ENCODE data around the gene ZNF44. TPM values are rescaled to one million over a fixed set of nuclear protein-coding genes. Genes with fewer than 3 reads are reported as not detected.

Gene ZNF44
- total and polyA plus RNA-seq, 4 donors, result 4.1 to 17.9 (median 6.8) TPM

DNA sequence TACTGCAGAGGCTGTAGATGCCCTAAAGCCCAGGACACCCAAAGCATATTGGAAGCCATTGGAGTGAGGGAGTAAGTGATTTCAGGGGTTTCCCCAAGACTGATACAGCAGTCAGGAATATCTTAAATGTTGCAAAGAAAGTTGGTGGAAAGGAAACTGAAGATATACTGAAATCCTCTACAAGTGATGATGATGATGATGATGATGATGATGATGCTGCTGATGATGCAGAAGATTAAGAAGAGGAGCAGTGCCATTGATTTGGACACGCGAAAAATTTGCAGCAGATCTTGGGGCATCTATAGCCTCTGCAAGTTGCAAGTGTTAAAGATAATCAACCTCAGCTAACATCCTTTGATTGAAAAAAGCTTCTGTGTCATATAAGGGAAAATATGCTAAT, 23.8 kb downstream of the ZNF44 start:
- no peak overlapping the region for H3K27ac ChIP-seq (ENCODE audit: low read depth in 1 of 2, low read length in 2 of 2)
- peaks cover 47 to 90% (median 51%) of the 10 kb centered on the region in 4 donors for H3K9me3 ChIP-seq (ENCODE audit: control insufficient read depth in 4 of 4, low read length in 3 of 4)
- H3K36me3 ChIP-seq (ENCODE audit: control insufficient read depth in 4 of 4, insufficient read depth in 3 of 4, low read depth in 1 of 4, low read length in 3 of 4), result peaks cover 15 to 58% (median 50%) of the 10 kb centered on the region in 4 donors
- H3K27me3 ChIP-seq (ENCODE audit: control insufficient read depth in 4 of 4, insufficient read depth in 4 of 4, low read length in 3 of 4), result no peaks in the 10 kb centered on the region
- no peaks in the 10 kb centered on the region for H3K4me1 ChIP-seq (ENCODE audit: control insufficient read depth in 4 of 4, insufficient read depth in 4 of 4, low read length in 3 of 4)
- 98% methylated on average over 2 of the region's 2 CpGs for WGBS
- H3K4me3 ChIP-seq (ENCODE audit: low read depth in 1 of 3, low read length in 3 of 3), result peak overlapping the region in 2 of 3 donors; percentile 66 to 85
- DNase-seq (ENCODE audit: low spot score), result no peak
- no peak overlapping the region for H3K9ac ChIP-seq (ENCODE audit: low read depth in 1 of 2, low read length in 2 of 2)
- TF ChIP-seq HNF4A (conservative IDR thresholded peaks at IDR 0.05), result no peak
- TF ChIP-seq, protein P1, sequence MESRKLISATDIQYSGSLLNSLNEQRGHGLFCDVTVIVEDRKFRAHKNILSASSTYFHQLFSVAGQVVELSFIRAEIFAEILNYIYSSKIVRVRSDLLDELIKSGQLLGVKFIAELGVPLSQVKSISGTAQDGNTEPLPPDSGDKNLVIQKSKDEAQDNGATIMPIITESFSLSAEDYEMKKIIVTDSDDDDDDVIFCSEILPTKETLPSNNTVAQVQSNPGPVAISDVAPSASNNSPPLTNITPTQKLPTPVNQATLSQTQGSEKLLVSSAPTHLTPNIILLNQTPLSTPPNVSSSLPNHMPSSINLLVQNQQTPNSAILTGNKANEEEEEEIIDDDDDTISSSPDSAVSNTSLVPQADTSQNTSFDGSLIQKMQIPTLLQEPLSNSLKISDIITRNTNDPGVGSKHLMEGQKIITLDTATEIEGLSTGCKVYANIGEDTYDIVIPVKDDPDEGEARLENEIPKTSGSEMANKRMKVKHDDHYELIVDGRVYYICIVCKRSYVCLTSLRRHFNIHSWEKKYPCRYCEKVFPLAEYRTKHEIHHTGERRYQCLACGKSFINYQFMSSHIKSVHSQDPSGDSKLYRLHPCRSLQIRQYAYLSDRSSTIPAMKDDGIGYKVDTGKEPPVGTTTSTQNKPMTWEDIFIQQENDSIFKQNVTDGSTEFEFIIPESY (IDR thresholded peaks at IDR 0.05), result no peak
- no peak for TF ChIP-seq HNF4G (IDR thresholded peaks at IDR 0.05)
- TF ChIP-seq, protein P2, sequence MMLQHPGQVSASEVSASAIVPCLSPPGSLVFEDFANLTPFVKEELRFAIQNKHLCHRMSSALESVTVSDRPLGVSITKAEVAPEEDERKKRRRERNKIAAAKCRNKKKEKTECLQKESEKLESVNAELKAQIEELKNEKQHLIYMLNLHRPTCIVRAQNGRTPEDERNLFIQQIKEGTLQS (IDR thresholded peaks at IDR 0.05), result no peak
- no peak for TF ChIP-seq RAD21 (IDR thresholded peaks at IDR 0.05)
- TF ChIP-seq RXRA (IDR thresholded peaks at IDR 0.05), result no peak
- no peak for TF ChIP-seq TAF1 (conservative IDR thresholded peaks at IDR 0.05)
- no peak for TF ChIP-seq JUND (IDR thresholded peaks at IDR 0.05)
- no peak for TF ChIP-seq EGR1 (IDR thresholded peaks at IDR 0.05; ENCODE audit: low read depth in 2 of 2)
- TF ChIP-seq FOXA2 (IDR thresholded peaks at IDR 0.05), result no peak
- no peak for TF ChIP-seq MAX (IDR thresholded peaks at IDR 0.05)
- TF ChIP-seq, protein P3, sequence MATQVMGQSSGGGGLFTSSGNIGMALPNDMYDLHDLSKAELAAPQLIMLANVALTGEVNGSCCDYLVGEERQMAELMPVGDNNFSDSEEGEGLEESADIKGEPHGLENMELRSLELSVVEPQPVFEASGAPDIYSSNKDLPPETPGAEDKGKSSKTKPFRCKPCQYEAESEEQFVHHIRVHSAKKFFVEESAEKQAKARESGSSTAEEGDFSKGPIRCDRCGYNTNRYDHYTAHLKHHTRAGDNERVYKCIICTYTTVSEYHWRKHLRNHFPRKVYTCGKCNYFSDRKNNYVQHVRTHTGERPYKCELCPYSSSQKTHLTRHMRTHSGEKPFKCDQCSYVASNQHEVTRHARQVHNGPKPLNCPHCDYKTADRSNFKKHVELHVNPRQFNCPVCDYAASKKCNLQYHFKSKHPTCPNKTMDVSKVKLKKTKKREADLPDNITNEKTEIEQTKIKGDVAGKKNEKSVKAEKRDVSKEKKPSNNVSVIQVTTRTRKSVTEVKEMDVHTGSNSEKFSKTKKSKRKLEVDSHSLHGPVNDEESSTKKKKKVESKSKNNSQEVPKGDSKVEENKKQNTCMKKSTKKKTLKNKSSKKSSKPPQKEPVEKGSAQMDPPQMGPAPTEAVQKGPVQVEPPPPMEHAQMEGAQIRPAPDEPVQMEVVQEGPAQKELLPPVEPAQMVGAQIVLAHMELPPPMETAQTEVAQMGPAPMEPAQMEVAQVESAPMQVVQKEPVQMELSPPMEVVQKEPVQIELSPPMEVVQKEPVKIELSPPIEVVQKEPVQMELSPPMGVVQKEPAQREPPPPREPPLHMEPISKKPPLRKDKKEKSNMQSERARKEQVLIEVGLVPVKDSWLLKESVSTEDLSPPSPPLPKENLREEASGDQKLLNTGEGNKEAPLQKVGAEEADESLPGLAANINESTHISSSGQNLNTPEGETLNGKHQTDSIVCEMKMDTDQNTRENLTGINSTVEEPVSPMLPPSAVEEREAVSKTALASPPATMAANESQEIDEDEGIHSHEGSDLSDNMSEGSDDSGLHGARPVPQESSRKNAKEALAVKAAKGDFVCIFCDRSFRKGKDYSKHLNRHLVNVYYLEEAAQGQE (IDR thresholded peaks at IDR 0.05), result no peak
- TF ChIP-seq CTCF (IDR thresholded peaks at IDR 0.05; ENCODE audit: low read depth, low read length, missing input control), result no peak

GRCh38 chr19:12265921-12266704, 28.6 kb downstream of the ZNF44 start:
- Histone ChIP-seq H3K9me3 (ENCODE audit: control insufficient read depth in 4 of 4, low read length in 3 of 4) (peaks cover 31 to 67% (median 42%) of the 10 kb centered on the region in 4 donors), H3K4me1 (ENCODE audit: control insufficient read depth in 4 of 4, insufficient read depth in 4 of 4, low read length in 3 of 4) (no peaks in the 10 kb centered on the region), H3K27me3 (ENCODE audit: control insufficient read depth in 4 of 4, insufficient read depth in 4 of 4, low read length in 3 of 4) (no peaks in the 10 kb centered on the region), H3K9ac (ENCODE audit: low read depth in 1 of 2, low read length in 2 of 2) (no peak overlapping the region), H3K4me3 (ENCODE audit: low read depth in 1 of 3, low read length in 3 of 3) (peak overlapping the region in 2 of 3 donors; percentile 14 to 26), H3K36me3 (ENCODE audit: control insufficient read depth in 4 of 4, insufficient read depth in 3 of 4, low read depth in 1 of 4, low read length in 3 of 4) (peaks cover 0 to 14% (median 11%) of the 10 kb centered on the region in 4 donors), H3K27ac (ENCODE audit: low read depth in 1 of 2, low read length in 2 of 2) (no peak overlapping the region)
- TF ChIP-seq, protein P1 (IDR thresholded peaks at IDR 0.05), result no peak
- TF ChIP-seq EGR1 (IDR thresholded peaks at IDR 0.05; ENCODE audit: low read depth in 2 of 2) (no peak), GABPA (IDR thresholded peaks at IDR 0.05 in 1 of 2, conservative IDR thresholded peaks at IDR 0.05 in 1 of 2) (no peak)
- TF ChIP-seq, protein P2 (IDR thresholded peaks at IDR 0.05), result no peak
- 72% methylated on average over 46 of the region's 46 CpGs for WGBS
- no peak for DNase-seq (ENCODE audit: low spot score)
